Stomach smooth muscle (tissue), 2 donors: Measurements from ENCODE around the gene SAMD1.
A peak's percentile ranks its signal among the peaks of the same experiment; 100 is the strongest.

Experiments used
- H3K27ac ChIP-seq: one replicate; pipeline ENCODE4 v1.7.0; 2013; ENCODE audit warnings: mild to moderate bottlenecking, low read length, inconsistent platforms
- H3K27me3 ChIP-seq, 2 donors: one replicate each; pipeline ENCODE4 v1.7.0; 2013; ENCODE audit warnings: low read length in 2 of 2; ENCODE audit not compliant: insufficient read depth in 2 of 2, control insufficient read depth in 1 of 2
- H3K36me3 ChIP-seq, 2 donors: one replicate each; pipeline ENCODE4 v1.7.0; 2013; ENCODE audit warnings: low read length in 2 of 2; ENCODE audit not compliant: control insufficient read depth in 2 of 2, insufficient read depth in 2 of 2
- H3K4me1 ChIP-seq: one replicate; pipeline ENCODE4 v1.7.0; 2013; ENCODE audit warnings: low read length; ENCODE audit not compliant: control insufficient read depth, insufficient read depth
- H3K4me3 ChIP-seq, 2 donors: one replicate each; pipeline ENCODE4 v1.7.0; 2013; ENCODE audit warnings: low read length in 2 of 2
- H3K9ac ChIP-seq, 2 donors: one replicate each; pipeline ENCODE4 v1.7.0; 2013; ENCODE audit warnings: low read length in 2 of 2, mild to moderate bottlenecking in 1 of 2
- H3K9me3 ChIP-seq, 2 donors: one replicate each; pipeline ENCODE4 v1.7.0; 2013; ENCODE audit warnings: low read length in 2 of 2; ENCODE audit not compliant: control insufficient read depth in 2 of 2
- donor health status: healthy.
- donor health status: Pancreatic carcinoma.

Gene SAMD1

DNA sequence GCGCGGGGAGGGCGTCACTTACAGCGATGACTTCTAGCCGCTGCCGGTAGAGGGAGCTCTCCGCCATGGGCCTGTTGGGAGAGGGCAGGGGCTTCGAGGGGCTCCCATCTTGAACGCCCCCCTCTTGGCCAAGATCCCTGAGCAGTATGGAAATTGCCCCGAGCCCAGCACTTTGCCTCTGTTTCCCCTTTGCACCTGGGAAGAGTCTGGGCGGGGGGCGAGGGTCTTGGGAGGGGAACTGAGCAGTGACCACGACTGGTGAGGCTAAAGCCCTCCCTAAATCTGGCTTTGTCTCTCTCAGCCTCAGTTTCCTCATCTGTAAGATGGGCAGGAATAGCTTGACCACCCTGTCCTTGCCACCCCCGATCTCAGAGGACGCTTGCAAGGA is 31.5 kb downstream of the SAMD1 start:
- Histone ChIP-seq H3K4me1 (peaks cover 5% of the 10 kb centered on the region), H3K27ac (no peak overlapping the region), H3K9me3 (no peaks in the 10 kb centered on the region), H3K4me3 (no peak overlapping the region), H3K9ac (no peak overlapping the region), H3K36me3 (no peaks in the 10 kb centered on the region), H3K27me3 (peaks cover 31% of the 10 kb centered on the region in 2 donors)

DNA sequence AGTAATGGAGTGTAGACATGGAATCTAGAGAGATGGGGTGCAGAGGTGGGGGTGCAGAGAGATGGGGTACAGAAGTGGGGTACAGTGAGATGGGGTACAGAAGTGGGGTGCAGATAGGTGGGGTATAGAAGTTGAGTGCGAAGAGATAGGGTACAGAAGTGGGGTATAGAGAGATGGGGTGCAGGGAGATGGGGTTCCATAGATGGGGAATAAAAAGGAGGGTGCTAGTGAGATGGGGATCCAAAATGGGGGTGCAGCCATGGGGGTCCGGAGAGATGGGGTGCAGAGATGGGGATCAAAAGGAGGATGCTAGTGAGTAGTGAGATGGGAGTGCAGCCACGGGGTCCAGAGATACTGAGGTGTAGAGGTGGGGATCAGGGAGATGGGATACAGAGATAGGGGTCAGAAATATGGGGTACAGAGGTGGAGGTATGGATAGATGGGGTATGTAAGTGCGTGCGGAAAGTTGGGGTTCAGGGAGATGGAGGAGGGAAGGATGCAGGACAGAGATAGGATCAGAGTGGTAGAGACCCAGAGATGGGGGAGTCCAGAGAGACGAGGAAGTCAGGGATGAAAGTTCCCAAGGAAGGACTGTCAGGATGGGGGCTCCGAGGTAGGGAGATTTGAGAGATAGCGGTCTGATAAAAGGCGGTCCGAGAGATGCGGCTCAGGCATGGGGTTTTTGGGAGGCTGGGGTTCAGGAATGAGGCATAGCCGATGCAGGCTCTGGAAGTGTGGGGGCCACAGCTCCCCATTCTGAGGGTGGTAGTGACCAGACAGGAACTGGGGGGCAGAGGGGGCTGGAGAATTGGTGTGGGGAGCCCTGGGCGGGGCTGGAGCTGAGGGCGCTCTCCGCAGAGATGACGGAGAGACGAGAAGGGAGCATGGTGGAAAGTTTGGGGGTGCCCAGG is 32.1 kb downstream of the SAMD1 start:
- H3K9me3 ChIP-seq, result peaks cover 0 to 2% of the 10 kb centered on the region in 2 donors
- peaks cover 5% of the 10 kb centered on the region for H3K4me1 ChIP-seq
- no peak overlapping the region for H3K27ac ChIP-seq
- H3K36me3 ChIP-seq, result no peaks in the 10 kb centered on the region
- peaks cover 31% of the 10 kb centered on the region in 2 donors for H3K27me3 ChIP-seq
- no peak overlapping the region for H3K4me3 ChIP-seq
- H3K9ac ChIP-seq, result no peak overlapping the region

DNA sequence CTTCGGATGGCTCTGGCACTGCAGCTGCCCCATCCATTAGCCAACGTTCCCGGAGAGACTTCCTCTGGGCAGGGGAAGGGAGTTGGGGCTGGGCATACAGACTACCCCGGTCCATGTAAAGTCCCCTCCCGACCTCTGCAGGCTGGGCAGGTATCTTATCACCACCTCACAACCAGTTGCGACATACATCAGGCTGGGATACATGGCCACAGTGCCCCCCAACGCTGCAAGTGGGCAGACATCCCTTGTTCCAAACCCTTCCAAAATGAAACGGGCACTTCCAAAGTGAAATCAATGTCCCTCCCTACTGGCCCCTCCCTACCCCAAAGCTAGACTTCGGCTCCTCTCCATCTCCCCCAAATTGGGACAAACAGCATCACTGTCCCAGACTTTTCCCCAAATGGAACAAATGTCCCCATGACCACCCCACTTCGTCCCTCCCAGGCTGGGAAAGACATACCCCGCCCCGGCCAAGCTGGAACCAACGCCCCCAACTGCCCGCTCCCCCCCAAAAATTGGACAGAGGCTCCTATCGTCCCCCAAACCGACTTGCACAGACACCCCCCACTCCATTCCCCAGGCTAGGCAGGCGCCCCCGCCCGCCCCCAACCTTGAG is 33.7 kb downstream of the SAMD1 start:
- Histone ChIP-seq H3K9ac (no peak overlapping the region), H3K36me3 (no peaks in the 10 kb centered on the region), H3K27me3 (peaks cover 31% of the 10 kb centered on the region in 2 donors), H3K9me3 (peaks cover 0 to 6% of the 10 kb centered on the region in 2 donors), H3K27ac (no peak overlapping the region), H3K4me3 (peak overlapping the region in 1 of 2 donors; percentile 44), H3K4me1 (peaks cover 5% of the 10 kb centered on the region)

DNA sequence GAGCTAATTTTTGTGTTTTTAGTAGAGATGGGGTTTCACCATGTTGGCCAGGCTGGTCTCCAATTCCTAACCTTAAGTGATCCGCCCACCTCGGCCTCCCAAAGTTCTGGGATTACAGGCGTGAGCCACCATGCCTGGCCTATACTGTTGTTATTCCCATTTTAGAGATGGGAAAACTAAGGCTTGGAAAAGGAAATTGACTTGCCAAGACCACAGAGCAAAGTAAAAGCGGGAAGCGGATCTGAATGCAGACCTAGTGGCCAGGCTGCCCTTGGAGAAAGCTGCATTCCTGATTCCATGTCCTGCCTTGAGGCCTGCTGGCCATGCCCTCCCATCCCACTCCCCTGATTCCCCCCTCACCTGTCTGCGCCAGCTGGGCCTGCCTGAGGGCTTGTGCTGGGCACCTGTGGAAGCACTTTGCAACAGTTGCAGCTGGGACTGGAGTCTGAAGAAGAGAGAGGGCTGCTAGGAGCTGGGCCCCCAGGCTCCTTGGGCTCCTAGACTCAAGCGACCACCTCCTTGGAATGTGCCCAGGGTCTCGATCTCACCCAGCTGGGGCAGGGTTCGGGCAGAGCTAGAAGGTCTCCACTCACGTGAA is 34.4 kb downstream of the SAMD1 start:
- Histone ChIP-seq H3K27me3 (peaks cover 24 to 27% of the 10 kb centered on the region in 2 donors), H3K4me1 (peaks cover 5% of the 10 kb centered on the region), H3K27ac (no peak overlapping the region), H3K9ac (no peak overlapping the region), H3K36me3 (no peaks in the 10 kb centered on the region), H3K9me3 (peaks cover 0 to 6% of the 10 kb centered on the region in 2 donors), H3K4me3 (no peak overlapping the region)

DNA sequence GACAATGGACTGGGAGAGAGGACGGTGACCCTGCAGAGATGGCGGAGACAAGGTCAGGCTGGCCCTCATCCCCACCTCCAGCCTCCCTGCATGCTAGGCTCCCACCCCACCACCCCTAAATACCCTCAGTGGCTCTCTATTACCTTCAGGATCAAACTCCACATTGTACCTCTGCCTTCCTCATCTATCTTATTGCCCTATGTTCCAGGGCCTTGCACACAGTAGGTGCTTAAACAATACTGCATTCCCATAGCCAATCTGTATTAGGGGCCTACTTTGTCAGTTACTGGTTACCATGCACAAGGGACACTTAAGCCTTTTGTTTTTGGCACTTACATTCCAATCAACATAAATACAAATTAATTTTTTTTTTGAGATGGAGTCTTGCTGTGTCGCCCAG is 35.2 kb downstream of the SAMD1 start:
- peaks cover 0 to 6% of the 10 kb centered on the region in 2 donors for H3K9me3 ChIP-seq
- H3K9ac ChIP-seq, result no peak overlapping the region
- H3K4me3 ChIP-seq, result no peak overlapping the region
- peaks cover 22 to 24% of the 10 kb centered on the region in 2 donors for H3K27me3 ChIP-seq
- H3K27ac ChIP-seq, result no peak overlapping the region
- peaks cover 5% of the 10 kb centered on the region for H3K4me1 ChIP-seq
- no peaks in the 10 kb centered on the region for H3K36me3 ChIP-seq

DNA sequence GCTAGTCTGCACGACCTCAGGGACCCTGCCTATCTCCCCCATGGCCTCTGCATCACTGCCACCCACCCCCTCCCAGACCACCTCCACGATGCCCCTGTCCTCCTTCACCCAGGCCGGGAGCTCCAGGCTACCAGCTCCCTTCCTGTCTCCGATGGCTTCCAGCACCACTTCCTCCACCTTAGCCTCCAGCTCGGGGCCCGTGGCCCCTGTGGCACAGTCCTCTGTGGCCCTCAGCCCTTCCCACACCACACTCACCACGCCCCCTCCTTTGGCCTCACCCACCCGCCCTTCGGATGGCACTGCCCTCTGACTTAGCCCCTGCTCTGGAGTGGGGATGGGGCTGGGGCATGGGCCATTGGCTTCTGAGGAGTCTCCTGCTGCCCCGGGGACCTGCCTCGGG is 35.8 kb downstream of the SAMD1 start:
- Histone ChIP-seq H3K4me3 (no peak overlapping the region), H3K4me1 (peaks cover 5% of the 10 kb centered on the region), H3K9me3 (peaks cover 0 to 6% of the 10 kb centered on the region in 2 donors), H3K27ac (no peak overlapping the region), H3K9ac (no peak overlapping the region), H3K27me3 (peaks cover 17 to 21% of the 10 kb centered on the region in 2 donors), H3K36me3 (no peaks in the 10 kb centered on the region)

DNA sequence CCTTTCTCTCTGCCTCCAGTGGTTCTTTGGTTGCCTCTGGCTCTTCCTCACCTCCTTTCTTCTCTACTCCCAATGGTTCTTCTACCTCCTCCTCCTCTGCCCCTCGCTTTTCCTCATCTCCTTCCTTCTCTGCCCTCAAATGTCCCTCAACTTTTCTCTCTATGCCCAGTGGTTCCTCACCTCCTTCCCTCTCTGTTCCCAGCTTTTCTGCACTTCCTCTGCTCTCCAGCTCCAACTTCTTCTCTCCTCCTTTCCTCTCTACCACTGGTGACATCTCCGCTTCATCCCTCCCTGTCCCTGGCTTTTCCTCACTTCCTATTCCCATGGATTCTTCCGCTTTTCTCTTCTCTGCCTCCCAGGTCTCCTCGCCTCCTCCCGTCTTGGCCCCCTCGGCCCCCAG is 36.5 kb downstream of the SAMD1 start:
- peaks cover 0 to 6% of the 10 kb centered on the region in 2 donors for H3K9me3 ChIP-seq
- H3K9ac ChIP-seq, result no peak overlapping the region
- peaks cover 5% of the 10 kb centered on the region for H3K4me1 ChIP-seq
- H3K27me3 ChIP-seq, result peaks cover 11 to 15% of the 10 kb centered on the region in 2 donors
- H3K4me3 ChIP-seq, result no peak overlapping the region
- H3K27ac ChIP-seq, result no peak overlapping the region
- H3K36me3 ChIP-seq, result no peaks in the 10 kb centered on the region

DNA sequence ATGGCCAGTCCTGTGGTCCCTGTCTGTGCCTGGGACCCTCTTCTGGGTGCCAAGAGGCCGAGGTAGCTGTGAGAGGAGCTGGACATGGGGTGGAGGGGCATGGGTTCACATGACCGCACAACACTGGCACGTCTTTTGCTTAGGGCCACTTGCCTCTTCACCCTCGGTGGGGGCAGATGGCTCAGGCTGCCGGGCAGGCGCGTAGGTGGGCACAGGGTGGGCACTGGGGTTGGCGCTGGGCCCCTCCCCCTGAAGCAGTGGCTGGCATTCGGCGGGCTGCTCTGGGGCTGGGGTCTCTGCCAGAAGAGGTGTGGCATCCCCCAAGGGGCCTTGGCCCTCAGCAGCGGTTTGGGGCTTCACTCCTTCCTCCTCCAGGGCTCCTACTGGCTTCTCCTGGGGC is 37.1 kb downstream of the SAMD1 start:
- Histone ChIP-seq H3K36me3 (no peaks in the 10 kb centered on the region), H3K9ac (no peak overlapping the region), H3K4me3 (no peak overlapping the region), H3K27me3 (peaks cover 5 to 9% of the 10 kb centered on the region in 2 donors), H3K27ac (no peak overlapping the region), H3K9me3 (peaks cover 0 to 9% of the 10 kb centered on the region in 2 donors), H3K4me1 (peaks cover 5% of the 10 kb centered on the region)

DNA sequence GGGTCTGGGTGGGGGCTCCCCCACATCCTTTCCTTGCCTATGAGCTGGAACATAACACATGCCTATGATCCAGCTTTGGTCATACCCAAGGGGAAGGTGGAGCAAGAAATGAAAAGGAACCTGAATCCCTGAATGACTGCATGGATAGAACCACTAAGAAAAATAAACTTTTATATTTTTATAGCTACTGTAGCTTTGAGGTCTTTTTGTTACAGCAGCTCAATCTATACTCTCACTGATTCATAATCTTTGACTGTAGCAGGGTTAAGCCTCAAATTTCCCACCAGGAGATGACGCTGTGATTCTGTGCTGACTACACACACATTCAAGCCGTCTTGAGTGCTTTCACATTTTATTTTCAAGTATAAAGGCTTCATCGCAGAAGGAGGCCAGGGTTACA is 37.5 kb downstream of the SAMD1 start:
- Histone ChIP-seq H3K27me3 (peaks cover under 1 to 4% of the 10 kb centered on the region in 2 donors), H3K4me3 (no peak overlapping the region), H3K9me3 (peaks cover 0 to 10% of the 10 kb centered on the region in 2 donors), H3K27ac (no peak overlapping the region), H3K36me3 (no peaks in the 10 kb centered on the region), H3K9ac (no peak overlapping the region), H3K4me1 (peaks cover 4% of the 10 kb centered on the region)

DNA sequence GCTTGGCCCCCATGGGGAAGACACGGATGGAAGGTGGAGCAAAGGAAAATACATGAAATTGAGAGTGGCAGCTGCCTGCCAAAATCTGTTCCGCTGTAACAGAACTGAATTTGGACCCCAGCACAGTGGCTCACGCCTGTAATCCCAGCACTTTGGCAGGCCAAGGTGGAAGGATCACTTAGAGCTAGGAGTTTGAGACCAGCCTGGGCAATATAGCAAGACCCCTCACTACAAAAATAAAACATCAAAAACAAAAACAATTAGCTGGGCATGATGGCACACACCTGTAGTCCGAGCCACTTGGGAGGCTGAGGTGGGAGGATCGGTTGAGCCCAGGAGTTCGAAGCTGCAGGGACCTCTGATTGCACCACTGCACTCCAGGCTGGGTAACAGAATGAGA is 38.1 kb downstream of the SAMD1 start:
- H3K4me1 ChIP-seq, result no peaks in the 10 kb centered on the region
- H3K9me3 ChIP-seq, result peaks cover 0 to 10% of the 10 kb centered on the region in 2 donors
- H3K27me3 ChIP-seq, result no peaks in the 10 kb centered on the region
- no peak overlapping the region for H3K27ac ChIP-seq
- H3K9ac ChIP-seq, result no peak overlapping the region
- no peak overlapping the region for H3K4me3 ChIP-seq
- no peaks in the 10 kb centered on the region for H3K36me3 ChIP-seq
